ENCODE data around the gene TGM2. TPM values are rescaled to one million over a fixed set of nuclear protein-coding genes. Genes with fewer than 3 reads are reported as not detected.

TGM2 gene
- total RNA-seq, 1 donor from 2014 or later = 389 TPM

GRCh38 chr20:38092915-38093314 lies 72.2 kb downstream of the TGM2 start:
- DNase-seq (ENCODE audit: low spot score) = no peak

- no peak for DNase-seq (ENCODE audit: low spot score)
Measured at GRCh38 chr20:38092260-38092857, 72.7 kb downstream of the TGM2 start.

- no peak for DNase-seq (ENCODE audit: low spot score)
Measured at GRCh38 chr20:38091441-38092216, 73.4 kb downstream of the TGM2 start.

- DNase-seq (ENCODE audit: low spot score) = no peak
Measured at GRCh38 chr20:38090061-38090460, 75.0 kb downstream of the TGM2 start.

- no peak for DNase-seq (ENCODE audit: low spot score)
Measured at GRCh38 chr20:38089500-38089899, 75.6 kb downstream of the TGM2 start.

- no peak for DNase-seq (ENCODE audit: low spot score)
Measured at GRCh38 chr20:38085026-38085425, 80.0 kb downstream of the TGM2 start.

GRCh38 chr20:38084425-38084951 lies 80.6 kb downstream of the TGM2 start:
- no peak for DNase-seq (ENCODE audit: low spot score)

- DNase-seq (ENCODE audit: low spot score) = no peak
Measured at GRCh38 chr20:38083338-38084048, 81.6 kb downstream of the TGM2 start.

GRCh38 chr20:38082894-38083293 lies 82.2 kb downstream of the TGM2 start:
- no peak for DNase-seq (ENCODE audit: low spot score)

GRCh38 chr20:38081575-38081974 lies 83.5 kb downstream of the TGM2 start:
- no peak for DNase-seq (ENCODE audit: low spot score)

GRCh38 chr20:38079353-38079752 lies 85.7 kb downstream of the TGM2 start:
- no peak for DNase-seq (ENCODE audit: low spot score)

GRCh38 chr20:38078084-38078483 lies 87.0 kb downstream of the TGM2 start:
- DNase-seq (ENCODE audit: low spot score) = no peak

Other genes with a start within 250 kb of the TGM2 start
- gene TTI1, start 131.8 kb downstream of the TGM2 start, total RNA-seq = 19.1 TPM
- 30.5 TPM for gene RPRD1B, start 131.5 kb downstream of the TGM2 start, total RNA-seq
- gene KIAA1755, start 95.5 kb upstream of the TGM2 start, total RNA-seq = 7.1 TPM
- gene BPI, start 138.9 kb upstream of the TGM2 start, total RNA-seq = 0.72 TPM
- gene LBP, start 181.2 kb upstream of the TGM2 start, total RNA-seq = 0.55 TPM